ENCODE measurements around the gene OTUD4.
"Not testable (repeated sequence)": the region's sequence is repeated elsewhere in the genome, so short reads cannot be mapped to it uniquely, and the experiment has no call there.

The OTUD4 gene

GRCh38 chr4:145179281-145179860 is 1.0 kb downstream of the OTUD4 start:
- DNase-seq = peak; percentile 42

DNA sequence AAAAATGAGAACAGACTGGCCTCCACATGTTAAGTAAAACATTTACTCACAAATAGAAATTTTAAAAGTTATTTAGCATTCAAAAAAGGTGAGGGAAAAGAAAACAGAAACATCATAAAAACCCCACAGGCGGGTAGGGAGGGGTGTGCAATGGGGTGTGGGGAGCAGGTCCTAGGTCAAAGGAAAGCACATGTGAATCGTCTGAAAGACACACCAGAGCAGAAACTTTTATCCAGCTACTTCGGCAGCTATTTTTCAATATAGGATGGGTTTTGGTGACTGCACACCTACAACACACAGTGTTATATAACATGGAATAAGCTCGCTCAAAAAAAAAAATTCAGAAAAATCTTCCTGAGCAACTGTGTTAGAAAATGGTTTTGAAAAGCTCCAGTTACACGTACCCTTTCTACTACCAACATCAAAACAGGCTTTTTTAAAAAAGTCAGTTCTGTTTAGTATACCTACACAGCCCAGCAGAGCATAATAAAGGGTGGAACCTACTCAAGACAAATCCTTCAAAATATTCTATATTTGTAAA is 1.6 kb downstream of the OTUD4 start:
- DNase-seq = no peak

GRCh38 chr4:145177906-145178538 is 2.4 kb downstream of the OTUD4 start:
- DNase-seq = no peak

GRCh38 chr4:145177511-145177905 is 2.9 kb downstream of the OTUD4 start:
- DNase-seq = no peak

DNA sequence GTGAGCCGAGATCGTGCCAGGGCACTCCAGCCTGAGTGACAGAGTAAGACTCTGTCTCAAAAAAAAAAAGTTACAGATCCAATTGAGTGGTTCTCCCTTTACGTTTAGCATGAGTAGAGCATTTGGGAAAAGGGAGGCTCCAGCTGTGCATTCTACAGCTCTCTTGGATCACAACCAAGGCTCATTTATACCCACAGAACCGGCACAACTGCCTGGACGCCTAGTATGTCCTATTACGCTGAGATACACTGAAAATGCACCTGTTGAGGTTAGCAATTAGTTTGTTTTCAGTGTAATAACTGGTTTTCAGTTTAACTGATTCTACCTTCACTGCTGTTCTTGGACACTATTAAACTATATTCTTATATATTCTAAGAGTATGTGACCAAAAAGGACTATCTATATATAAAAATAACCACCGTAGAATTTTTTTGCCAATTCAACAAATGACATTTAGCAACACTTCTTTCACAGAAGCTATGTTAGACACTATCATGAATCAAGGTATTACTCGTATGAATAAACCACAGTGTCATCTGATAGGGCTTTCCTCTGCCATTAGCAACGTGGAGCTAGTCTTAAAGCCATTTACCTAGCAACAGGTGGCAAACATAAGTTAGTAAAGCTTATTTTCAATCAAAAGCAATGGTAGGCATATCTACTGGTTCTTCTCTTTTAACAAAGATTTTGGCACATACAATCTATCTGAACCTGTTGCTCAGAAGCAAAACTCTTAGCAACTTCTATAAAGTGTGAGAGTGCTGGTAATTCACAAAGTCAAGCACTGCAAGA is 3.6 kb downstream of the OTUD4 start:
- DNase-seq = no peak

DNA sequence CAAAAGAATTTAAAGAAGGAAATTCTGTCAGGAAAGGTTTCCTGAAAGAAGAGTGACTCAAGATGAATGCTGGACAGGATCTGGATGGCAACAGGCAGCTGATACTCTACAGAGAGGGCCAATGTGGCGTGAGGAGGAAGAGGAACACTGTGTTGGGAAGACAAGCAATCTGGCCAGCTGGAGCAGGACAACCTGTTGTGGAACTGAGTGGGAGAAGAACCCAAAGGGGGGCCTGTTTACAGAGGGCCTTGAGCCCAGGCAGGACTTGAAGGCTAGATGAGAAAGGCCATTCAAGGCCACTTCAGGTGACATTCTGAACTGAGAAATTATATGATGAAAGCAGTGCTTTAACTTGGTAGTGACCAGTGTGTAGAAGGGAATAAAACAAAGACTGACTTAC is 8.5 kb downstream of the OTUD4 start:
- no peak for DNase-seq

- no peak for DNase-seq
Observed at GRCh38 chr4:145170223-145170622, 10.2 kb downstream of the OTUD4 start.

DNA sequence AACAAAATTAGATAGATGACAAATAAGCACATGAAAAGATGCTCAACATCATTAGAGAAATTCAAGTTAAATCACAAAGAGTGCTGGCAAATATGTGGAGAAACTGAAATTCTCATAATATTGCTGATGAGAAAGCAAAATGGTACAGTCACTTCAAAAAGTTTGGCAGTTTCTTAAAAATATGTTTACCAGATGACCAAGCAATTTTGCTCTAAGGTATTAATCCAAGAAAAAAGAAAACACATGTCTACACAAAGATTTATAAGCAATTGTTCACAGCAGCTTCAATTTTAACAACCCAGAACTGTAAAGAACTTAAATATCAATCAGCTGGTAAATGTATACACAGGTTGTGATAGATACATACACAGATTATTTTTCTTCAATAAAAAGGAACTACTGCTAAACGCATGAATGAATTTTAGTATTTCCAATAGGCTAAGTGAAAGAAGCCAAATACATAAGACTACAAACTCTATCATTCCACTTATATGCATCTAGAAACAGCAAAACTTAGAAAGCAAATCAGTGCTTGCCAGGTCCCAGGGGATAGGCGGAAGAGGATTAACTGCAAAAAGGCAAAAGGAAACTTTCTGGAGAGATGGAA is 11.7 kb downstream of the OTUD4 start:
- no peak for DNase-seq

DNA sequence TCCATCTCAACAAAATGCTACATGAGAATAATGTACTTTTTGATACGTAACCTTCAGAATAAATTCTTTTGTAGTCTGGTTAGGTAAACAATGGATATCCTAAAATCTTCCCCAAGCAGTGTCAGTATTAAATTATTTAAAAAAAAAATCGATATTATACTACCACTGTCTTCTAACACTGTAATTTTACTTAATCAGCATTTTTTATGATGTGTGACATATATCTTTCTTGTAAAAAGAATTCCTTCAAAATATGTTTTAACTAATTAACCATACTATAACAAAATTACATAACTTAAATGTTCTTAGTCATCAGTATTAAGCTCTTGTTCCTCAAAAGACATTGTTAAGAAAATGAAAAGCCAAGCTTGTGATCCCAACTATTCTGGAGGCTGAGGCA is 12.5 kb downstream of the OTUD4 start:
- no peak for DNase-seq

- DNase-seq = no peak
Observed at GRCh38 chr4:145161549-145161948, 18.8 kb downstream of the OTUD4 start.

DNA sequence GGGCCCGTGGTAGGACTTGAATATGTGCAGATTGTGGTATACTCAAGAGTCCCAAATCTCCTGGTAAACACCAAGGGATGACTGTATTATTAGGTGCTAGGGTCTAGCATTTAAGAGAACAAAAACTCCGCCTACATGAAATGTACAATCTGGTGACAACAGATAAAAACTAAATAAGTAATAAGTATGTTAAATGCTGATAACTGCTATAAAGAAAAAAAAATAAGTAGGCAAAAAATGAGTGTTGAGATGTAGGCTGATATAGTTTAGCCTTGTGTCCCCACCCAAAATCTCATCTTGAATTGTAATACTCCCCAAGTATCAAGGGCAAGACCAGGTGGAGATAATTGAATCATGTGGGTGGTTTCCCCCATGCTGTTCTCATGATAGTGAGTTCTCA is 23.4 kb downstream of the OTUD4 start:
- DNase-seq = no peak

GRCh38 chr4:145155268-145155870 is 25.0 kb downstream of the OTUD4 start:
- DNase-seq = no peak

GRCh38 chr4:145154573-145154972 is 25.8 kb downstream of the OTUD4 start:
- no peak for DNase-seq

GRCh38 chr4:145153904-145154298 is 26.5 kb downstream of the OTUD4 start:
- no peak for DNase-seq

DNA sequence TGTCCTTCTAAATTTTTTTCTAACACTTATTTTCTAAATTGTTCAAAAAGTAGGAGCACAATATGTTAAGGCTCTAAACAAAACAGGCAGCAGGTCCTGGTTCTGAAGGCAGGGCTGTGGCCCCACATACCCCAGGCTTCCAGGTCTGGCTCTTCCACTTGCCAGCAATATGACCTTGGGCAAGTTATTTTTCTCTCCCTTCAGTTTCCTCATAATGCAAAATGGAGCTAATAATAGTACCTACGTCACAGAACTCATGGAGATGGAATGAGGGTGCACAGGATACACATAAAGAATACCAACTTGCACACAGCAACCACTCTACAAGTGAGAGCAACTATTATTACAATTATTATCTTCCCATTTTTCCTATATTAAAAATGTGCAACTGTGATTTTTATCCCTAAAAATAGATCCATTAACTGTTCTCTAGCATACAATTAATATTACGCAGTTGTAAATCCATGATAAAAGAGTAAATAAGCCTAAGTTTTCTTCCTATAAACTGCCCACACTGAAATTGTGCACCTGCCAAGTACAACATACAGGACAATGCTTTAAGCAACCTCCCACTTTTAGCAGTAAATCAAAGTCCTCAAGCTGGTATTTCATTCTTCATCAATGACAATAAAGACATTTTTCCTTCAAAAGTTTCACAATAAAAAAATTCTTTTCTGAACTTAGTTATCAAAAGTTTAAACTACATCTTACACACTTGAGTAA is 27.0 kb downstream of the OTUD4 start:
- no peak for DNase-seq

GRCh38 chr4:145148980-145149379 is 31.4 kb downstream of the OTUD4 start:
- no peak for DNase-seq

DNA sequence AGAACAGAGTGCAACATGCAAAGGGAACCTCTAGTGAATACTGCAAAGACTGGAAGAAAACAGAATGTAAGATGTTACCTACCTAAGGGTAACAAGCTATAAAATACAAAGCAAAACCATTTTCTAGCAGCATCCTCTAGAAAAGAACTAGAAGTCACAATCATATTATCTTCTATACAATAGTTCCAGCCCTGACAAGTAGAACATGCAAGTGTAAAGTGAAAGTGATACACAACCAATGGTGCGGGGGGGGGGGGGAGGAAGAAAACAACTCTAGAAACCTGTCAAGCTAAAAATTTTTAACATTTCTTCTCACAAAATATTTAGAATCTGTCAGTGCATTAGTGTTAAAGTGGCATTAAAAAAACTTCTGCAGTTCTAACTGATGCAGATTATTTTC is 44.2 kb downstream of the OTUD4 start:
- DNase-seq = not testable (repeated sequence)

DNA sequence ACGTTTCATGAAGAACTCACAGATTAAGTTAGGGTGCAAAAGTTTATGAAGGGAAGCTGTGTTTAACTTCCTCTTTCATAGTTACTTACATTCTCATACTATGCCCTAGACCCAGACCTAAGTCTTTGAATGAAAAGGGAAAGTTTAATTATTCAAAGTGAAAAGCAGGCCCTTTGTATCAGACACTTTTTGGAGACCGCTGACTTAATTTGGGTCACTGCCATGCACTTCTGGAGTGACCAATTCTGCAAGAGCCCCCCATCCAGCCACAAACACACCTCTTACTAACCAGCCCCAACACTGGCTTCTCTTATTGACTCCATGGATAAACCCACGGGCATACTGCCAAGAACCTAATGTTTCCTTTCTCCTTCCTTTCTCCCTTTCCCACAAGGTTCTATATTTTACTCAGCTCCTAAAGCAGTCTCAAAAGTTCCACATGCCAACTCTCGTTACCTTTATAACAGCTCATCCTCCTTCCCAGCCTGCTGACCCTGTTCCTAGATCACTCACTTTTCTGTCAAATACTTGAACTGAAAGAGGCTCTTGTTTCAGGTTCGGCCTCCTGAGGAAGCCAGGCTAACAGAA is 47.8 kb downstream of the OTUD4 start:
- no peak for DNase-seq

DNA sequence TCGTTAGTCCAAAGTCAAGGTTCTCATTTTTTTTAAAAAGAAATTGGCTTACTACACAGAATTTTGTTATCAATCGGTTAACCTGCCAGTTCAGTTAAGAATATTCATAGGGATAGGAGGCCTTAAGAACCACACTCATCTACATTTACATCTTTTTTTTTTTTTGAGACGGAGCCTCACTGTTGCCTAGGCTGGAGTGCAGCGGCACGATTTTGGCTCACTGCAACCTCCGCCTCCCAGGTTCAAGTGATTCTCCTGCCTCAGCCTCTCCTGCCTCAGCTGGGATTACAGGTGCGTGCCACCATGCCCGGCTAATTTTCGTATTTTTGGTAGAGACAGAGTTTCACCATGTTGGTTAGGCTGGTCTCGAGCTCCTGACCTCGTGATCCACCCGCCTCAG is 48.5 kb downstream of the OTUD4 start:
- DNase-seq = no peak

GRCh38 chr4:145130788-145131399 is 49.5 kb downstream of the OTUD4 start:
- no peak for DNase-seq

DNA sequence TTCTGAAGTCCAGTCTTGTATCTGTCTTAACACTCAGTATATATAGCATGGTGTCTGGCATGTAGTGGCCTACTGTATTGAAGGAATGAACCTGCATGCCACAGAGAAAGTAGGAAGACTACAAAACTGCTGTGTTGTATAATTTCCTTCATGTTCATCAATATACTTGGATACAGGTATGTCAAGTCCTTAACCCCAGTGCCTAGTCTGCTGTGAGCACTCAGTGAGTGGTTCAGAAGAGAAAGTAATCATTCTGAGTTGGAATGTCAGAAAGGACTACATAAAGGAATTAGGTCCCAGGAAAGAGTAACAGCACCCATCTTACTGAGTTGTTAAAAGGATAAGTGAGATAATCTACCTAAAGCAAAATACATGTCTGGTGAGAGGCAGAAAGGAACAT is 50.3 kb downstream of the OTUD4 start:
- DNase-seq = no peak

DNA sequence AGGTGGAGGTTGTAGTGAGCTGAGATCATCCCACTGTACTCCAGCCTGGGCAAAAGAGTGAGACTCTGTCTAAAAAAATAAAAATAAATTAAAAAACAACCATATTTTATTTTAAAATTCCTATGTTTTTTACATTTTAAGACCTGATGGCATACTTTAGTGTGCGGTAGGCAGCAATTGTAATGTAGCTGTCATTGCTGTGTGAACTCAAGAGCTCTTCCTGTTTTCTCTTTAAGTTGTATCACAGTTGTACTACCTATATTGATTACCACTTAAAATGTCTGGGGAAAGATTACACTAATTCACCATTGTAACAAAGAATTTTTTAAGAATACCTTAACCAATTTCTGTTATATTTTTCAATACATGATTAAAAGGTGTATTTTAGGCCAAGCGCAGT is 55.0 kb downstream of the OTUD4 start:
- DNase-seq = no peak
